Upper lobe of left lung (tissue), 6 donors: Measurements from ENCODE around the gene ZNF440. TPM values are rescaled to one million over a fixed set of nuclear protein-coding genes. Genes with fewer than 3 reads are reported as not detected.
"Not testable (repeated sequence)": the region's sequence is repeated elsewhere in the genome, so short reads cannot be mapped to it uniquely, and the experiment has no call there.

ENCODE experiments used
- ATAC-seq, 2 donors: fragments of 200-7000 bp; cut with Tn5 transposase; one replicate each; pipeline ENCODE4 v1.9.1; 2022; ENCODE audit warnings: mild to moderate bottlenecking in 2 of 2, moderate library complexity in 2 of 2; ENCODE audit not compliant: low FRiP score in 2 of 2
- DNase-seq, 2 donors: peaks; one replicate each; pipeline ENCODE4 v3.0.0-alpha.2; 2019 to 2020
- H3K27ac ChIP-seq, 4 donors: fragments of 200-600 bp; sonication (generic); one replicate each; pipeline ENCODE4 v1.5.1; 2016 to 2019
- H3K27me3 ChIP-seq, 4 donors: fragments of 200-600 bp; sonication (generic); one replicate each; pipeline ENCODE4 v1.5.1; 2017 to 2019
- H3K36me3 ChIP-seq, 4 donors: fragments of 200-600 bp; sonication (generic); one replicate each; pipeline ENCODE4 v1.5.1; 2016 to 2019
- H3K4me1 ChIP-seq, 4 donors: fragments of 200-600 bp; sonication (generic); one replicate each; pipeline ENCODE4 v1.5.1; 2018 to 2019
- H3K4me3 ChIP-seq, 4 donors: fragments of 200-600 bp; sonication (generic); one replicate each; pipeline ENCODE4 v1.5.1; 2017 to 2019; ENCODE audit warnings: mild to moderate bottlenecking in 2 of 4, moderate library complexity in 1 of 4
- H3K9me3 ChIP-seq, 4 donors: fragments of 200-600 bp; sonication (generic); one replicate each; pipeline ENCODE4 v1.5.1; 2018 to 2019
- CTCF ChIP-seq, 6 experiments: fragments of 450-650 bp in 4 of 6; fragments of 200-600 bp in 2 of 6; sonication (generic) in 2 of 6; IDR thresholded peaks; one replicate each; pipeline ENCODE4 v1.5.1; 2016 to 2019; ENCODE audit warnings: antibody characterized with exemption in 6 of 6
- EP300 ChIP-seq, 4 donors: sonication (generic); formaldehyde crosslinking; IDR thresholded peaks; one replicate each; pipeline ENCODE4 v1.5.1; 2017; ENCODE audit warnings: antibody characterized with exemption in 4 of 4, control low read depth in 2 of 4
- POLR2A ChIP-seq, 4 donors: fragments of 450-650 bp; IDR thresholded peaks; one replicate each; pipeline ENCODE4 v1.5.1; 2016 to 2017; ENCODE audit warnings: antibody characterized with exemption in 4 of 4, mild to moderate bottlenecking in 2 of 4
- POLR2AphosphoS5 ChIP-seq, 2 donors: sonication (generic); formaldehyde crosslinking; IDR thresholded peaks; one replicate each; pipeline ENCODE4 v1.5.1; 2017; ENCODE audit warnings: antibody characterized with exemption in 2 of 2
- WGBS, 2 donors: methylation state at CpG; one replicate each; pipeline ENCODE4 v1.1.5; 2017 to 2018; 5-methylcytosine and 5-hydroxymethylcytosine counted together
- total RNA-seq, 6 donors: library from RNA; depleted of rRNA in 4 of 6; stranded (reverse); fragments of >200 nt in 4 of 6; gene quantifications; one replicate each; pipeline versions ENCODE4 v1.1.0 to v1.2.1, GENCODE V29; 2016 to 2021
- donor health status: DM: no; HTN: no; CAD: no; lungs with moderate emphysema.
- donor health status: DM: no; HTN: yes; CAD: no; lungs with severe emphysema.

Gene ZNF440
- total RNA-seq, 6 donors from 2014 or later, result 12.4 to 49.2 (median 17.0) TPM

- H3K27ac ChIP-seq, result no peak overlapping the region
- H3K27me3 ChIP-seq, result no peaks in the 10 kb centered on the region
- H3K9me3 ChIP-seq, result peaks cover 16 to 30% (median 26%) of the 10 kb centered on the region in 4 donors
- WGBS, 2 donors, result 93 to 100% methylated on average over 2 of the region's 2 CpGs
- H3K36me3 ChIP-seq, result peaks cover 0 to 21% (median 11%) of the 10 kb centered on the region in 4 donors
- H3K4me3 ChIP-seq, result no peak overlapping the region
- DNase-seq (no peak), ATAC-seq (no peak)
- H3K4me1 ChIP-seq, result no peaks in the 10 kb centered on the region
- TF ChIP-seq POLR2A (IDR thresholded peaks at IDR 0.05) (no peak), CTCF (IDR thresholded peaks at IDR 0.05) (no peak), POLR2AphosphoS5 (IDR thresholded peaks at IDR 0.05) (no peak), EP300 (IDR thresholded peaks at IDR 0.05) (no peak)
These were observed 7.0 kb upstream of the ZNF440 start for GRCh38 chr19:11807099-11807380.

- WGBS, 2 donors, result 0 to 13% methylated on average over 4 to 6 of the region's 6 CpGs
These were observed 407 bp upstream of the ZNF440 start for GRCh38 chr19:11813703-11814028.

GRCh38 chr19:11814700-11815035 is 595 bp downstream of the ZNF440 start:
- H3K27ac ChIP-seq, result peak overlapping the region; percentile 93 to 97 (median 95)
- H3K9me3 ChIP-seq, result no peaks in the 10 kb centered on the region
- peaks cover 0 to 9% (median 0%) of the 10 kb centered on the region in 4 donors for H3K36me3 ChIP-seq
- peak overlapping the region; percentile 70 to 96 (median 83) for H3K4me3 ChIP-seq
- peak in 1 of 2 donors; percentile 24 for DNase-seq
- H3K27me3 ChIP-seq, result no peaks in the 10 kb centered on the region
- H3K4me1 ChIP-seq, result peaks cover 9 to 21% (median 13%) of the 10 kb centered on the region in 4 donors
- 8 to 12% methylated on average over 9 to 13 of the region's 13 CpGs for WGBS, 2 donors
- no peak for TF ChIP-seq POLR2AphosphoS5 (IDR thresholded peaks at IDR 0.05)
- TF ChIP-seq POLR2A (IDR thresholded peaks at IDR 0.05), result no peak
- no peak for TF ChIP-seq EP300 (IDR thresholded peaks at IDR 0.05)
- no peak for TF ChIP-seq CTCF (IDR thresholded peaks at IDR 0.05)
- peak in 1 of 2 donors; percentile 50 for ATAC-seq

More at GRCh38 chr19:11813703-11814028, 407 bp upstream of the ZNF440 start:
- H3K36me3 ChIP-seq, result no peaks in the 10 kb centered on the region
- DNase-seq (no peak), ATAC-seq (peak; percentile 67 to 81)
- H3K27me3 ChIP-seq, result no peaks in the 10 kb centered on the region
- TF ChIP-seq POLR2A (IDR thresholded peaks at IDR 0.05) (no peak), EP300 (IDR thresholded peaks at IDR 0.05) (no peak), CTCF (IDR thresholded peaks at IDR 0.05) (no peak), POLR2AphosphoS5 (IDR thresholded peaks at IDR 0.05) (no peak)
- no peaks in the 10 kb centered on the region for H3K9me3 ChIP-seq
- H3K4me3 ChIP-seq, result peak overlapping the region in 3 of 4 donors; percentile 70 to 96 (median 83)
- peaks cover 9 to 21% (median 13%) of the 10 kb centered on the region in 4 donors for H3K4me1 ChIP-seq
- peak overlapping the region; percentile 93 to 97 (median 95) for H3K27ac ChIP-seq

- no peak for ATAC-seq
- peaks cover 0 to 6% (median 0%) of the 10 kb centered on the region in 4 donors for H3K9me3 ChIP-seq
- no peak overlapping the region for H3K27ac ChIP-seq
- no peaks in the 10 kb centered on the region for H3K27me3 ChIP-seq
- DNase-seq, result no peak
- no peak for TF ChIP-seq POLR2AphosphoS5 (IDR thresholded peaks at IDR 0.05)
- no peak for TF ChIP-seq EP300 (IDR thresholded peaks at IDR 0.05)
- TF ChIP-seq POLR2A (IDR thresholded peaks at IDR 0.05), result no peak
- TF ChIP-seq CTCF (IDR thresholded peaks at IDR 0.05), result no peak
- peaks cover 0 to 26% (median under 1%) of the 10 kb centered on the region in 4 donors for H3K36me3 ChIP-seq
- WGBS, 2 donors, result 70 to 88% methylated on average over 5 of the region's 5 CpGs
- H3K4me1 ChIP-seq, result no peaks in the 10 kb centered on the region
- no peak overlapping the region for H3K4me3 ChIP-seq
These were observed 7.5 kb downstream of the ZNF440 start for GRCh38 chr19:11821474-11822109.

GRCh38 chr19:11828957-11829876 is 15.1 kb downstream of the ZNF440 start:
- not testable (repeated sequence) for H3K27ac ChIP-seq, DNase-seq, ATAC-seq, H3K4me3 ChIP-seq, H3K27me3 ChIP-seq, H3K4me1 ChIP-seq
- peaks cover 22 to 50% (median 40%) of the 10 kb centered on the region in 4 donors for H3K36me3 ChIP-seq
- WGBS, 2 donors, result 93 to 96% methylated on average over 7 of the region's 7 CpGs
- peaks cover 29 to 57% (median 53%) of the 10 kb centered on the region in 4 donors for H3K9me3 ChIP-seq
